Nephron progenitor cell (in vitro differentiated cells): Measurements from ENCODE around the gene ABHD8.

Experiments
- DNase-seq: peaks from one replicate; pipeline ENCODE4 v3.0.0; 2021
- H3K27ac Mint-ChIP-seq: 2 replicates; pipeline ENCODE4 v1.8.0; 2021; ENCODE audit warnings: mild to moderate bottlenecking, moderate library complexity, mixed read lengths
- H3K27me3 Mint-ChIP-seq: 2 replicates; pipeline ENCODE4 v1.8.0; 2021; ENCODE audit warnings: mild to moderate bottlenecking, low read depth, mixed read lengths; ENCODE audit not compliant: poor library complexity
- H3K36me3 Mint-ChIP-seq: 2 replicates; pipeline ENCODE4 v1.8.0; 2021; ENCODE audit warnings: low read depth, mixed read lengths
- H3K4me1 Mint-ChIP-seq: 2 replicates; pipeline ENCODE4 v1.8.0; 2021; ENCODE audit warnings: mixed read lengths
- H3K4me3 Mint-ChIP-seq: 2 replicates; pipeline ENCODE4 v1.8.0; 2021; ENCODE audit warnings: mild to moderate bottlenecking, moderate library complexity, mixed read lengths
- H3K9me3 Mint-ChIP-seq: 2 replicates; pipeline ENCODE4 v1.8.0; 2021; ENCODE audit warnings: mild to moderate bottlenecking, moderate library complexity, mixed read lengths
- TF ChIP-seq, protein P1 (sequence below): fragments of 200-600 bp; sonication (generic); IDR thresholded peaks from 2 replicates; pipeline ENCODE4 v1.5.0; 2021; ENCODE audit warnings: antibody characterized with exemption

ABHD8 gene

DNA sequence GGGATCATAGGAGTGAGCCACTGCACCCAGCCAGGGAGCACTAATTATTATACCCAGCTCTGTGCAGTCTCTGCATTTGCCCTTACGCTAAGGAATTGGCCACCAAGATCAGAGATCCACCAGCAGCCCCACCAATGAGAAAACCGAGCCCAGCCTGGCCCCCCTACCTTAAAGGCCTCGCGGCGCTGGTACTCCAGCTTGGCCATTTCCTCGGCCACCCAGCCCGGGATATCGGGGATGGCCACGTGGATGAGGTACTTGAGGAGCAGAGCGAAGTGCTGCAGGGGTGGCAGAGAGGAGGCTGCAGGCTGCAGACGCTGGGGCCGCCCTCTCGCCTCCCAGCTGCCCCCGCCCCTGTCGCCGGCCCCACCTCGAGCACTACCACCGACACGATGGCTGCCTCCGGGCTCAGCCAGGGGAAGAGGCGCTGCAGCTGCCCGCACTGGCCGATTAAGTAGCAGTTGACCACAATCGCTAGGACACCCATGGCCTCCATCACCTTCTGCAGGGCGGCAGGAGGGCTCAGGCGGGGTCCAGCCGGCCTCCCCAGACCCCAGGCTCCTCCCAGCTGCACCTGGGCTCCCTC, 23.9 kb upstream of the ABHD8 start:
- H3K9me3 Mint-ChIP-seq, result no peaks in the 10 kb centered on the region
- H3K4me1 Mint-ChIP-seq, result peaks cover 25% of the 10 kb centered on the region
- DNase-seq, result no peak
- TF ChIP-seq, protein P1, sequence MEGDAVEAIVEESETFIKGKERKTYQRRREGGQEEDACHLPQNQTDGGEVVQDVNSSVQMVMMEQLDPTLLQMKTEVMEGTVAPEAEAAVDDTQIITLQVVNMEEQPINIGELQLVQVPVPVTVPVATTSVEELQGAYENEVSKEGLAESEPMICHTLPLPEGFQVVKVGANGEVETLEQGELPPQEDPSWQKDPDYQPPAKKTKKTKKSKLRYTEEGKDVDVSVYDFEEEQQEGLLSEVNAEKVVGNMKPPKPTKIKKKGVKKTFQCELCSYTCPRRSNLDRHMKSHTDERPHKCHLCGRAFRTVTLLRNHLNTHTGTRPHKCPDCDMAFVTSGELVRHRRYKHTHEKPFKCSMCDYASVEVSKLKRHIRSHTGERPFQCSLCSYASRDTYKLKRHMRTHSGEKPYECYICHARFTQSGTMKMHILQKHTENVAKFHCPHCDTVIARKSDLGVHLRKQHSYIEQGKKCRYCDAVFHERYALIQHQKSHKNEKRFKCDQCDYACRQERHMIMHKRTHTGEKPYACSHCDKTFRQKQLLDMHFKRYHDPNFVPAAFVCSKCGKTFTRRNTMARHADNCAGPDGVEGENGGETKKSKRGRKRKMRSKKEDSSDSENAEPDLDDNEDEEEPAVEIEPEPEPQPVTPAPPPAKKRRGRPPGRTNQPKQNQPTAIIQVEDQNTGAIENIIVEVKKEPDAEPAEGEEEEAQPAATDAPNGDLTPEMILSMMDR, result no peak
- H3K27me3 Mint-ChIP-seq, result peaks cover 27% of the 10 kb centered on the region
- H3K36me3 Mint-ChIP-seq, result peaks cover 24% of the 10 kb centered on the region
- H3K4me3 Mint-ChIP-seq, result peak overlapping the region; percentile 87
- H3K27ac Mint-ChIP-seq, result peak overlapping the region; percentile 64

DNA sequence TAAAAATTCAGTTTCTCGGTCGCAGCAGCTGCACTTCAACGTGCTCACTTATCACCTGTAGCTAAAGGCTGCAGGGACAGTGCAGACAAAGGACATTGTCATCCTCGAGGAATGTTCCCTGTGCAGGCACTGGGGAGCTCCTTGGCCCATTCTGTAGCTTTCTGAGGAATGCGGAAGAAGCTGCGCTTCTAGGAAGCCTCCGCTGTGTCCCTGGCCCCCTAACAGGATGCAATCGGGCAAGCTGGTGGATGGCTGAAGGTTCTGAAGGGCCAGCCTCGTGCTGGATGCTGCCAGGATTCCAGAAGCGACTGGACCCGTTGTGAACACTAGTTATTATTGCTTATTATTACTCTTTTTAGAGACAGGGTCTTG, 23.4 kb upstream of the ABHD8 start:
- Mint-ChIP-seq H3K9me3 (no peaks in the 10 kb centered on the region), H3K36me3 (peaks cover 23% of the 10 kb centered on the region), H3K27ac (no peak overlapping the region), H3K27me3 (peaks cover 24% of the 10 kb centered on the region), H3K4me3 (peak overlapping the region; percentile 54), H3K4me1 (peaks cover 25% of the 10 kb centered on the region)
- TF ChIP-seq, protein P1, result no peak
- no peak for DNase-seq

DNA sequence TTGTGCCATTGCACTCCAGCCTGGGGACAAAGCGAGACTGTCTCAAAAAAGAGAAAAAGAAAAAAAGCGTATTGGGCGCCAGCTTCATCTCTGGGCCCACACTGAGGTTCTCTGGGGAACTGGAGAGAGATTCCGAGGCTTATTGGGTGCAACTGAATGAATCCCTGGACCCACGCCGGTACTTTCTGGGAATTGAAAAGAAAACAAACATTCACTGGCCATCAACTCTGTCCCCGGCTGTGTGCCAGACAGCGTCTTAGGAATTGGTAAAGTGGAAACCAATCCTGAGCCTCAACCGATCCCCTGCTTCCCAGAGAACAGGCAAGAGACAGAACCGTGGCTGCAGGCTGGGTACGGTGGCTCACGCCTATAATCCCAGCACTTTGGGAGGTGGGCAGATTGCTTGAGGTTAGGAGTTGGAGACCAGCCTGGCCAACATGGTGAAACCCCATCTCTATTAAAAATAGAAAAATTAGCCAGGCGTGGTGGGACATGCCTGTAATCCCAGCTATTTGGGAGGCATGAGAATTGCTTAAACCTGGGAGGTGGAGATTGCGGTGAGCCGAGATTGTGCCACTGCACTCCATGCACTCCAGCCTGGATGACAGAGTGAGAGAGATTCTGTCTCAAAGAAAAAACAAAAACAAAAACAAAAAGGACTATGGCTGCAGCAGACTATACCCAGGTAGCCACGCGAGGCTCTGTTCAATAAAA, 22.8 kb upstream of the ABHD8 start:
- peak overlapping the region; percentile 54 for H3K4me3 Mint-ChIP-seq
- TF ChIP-seq, protein P1, result no peak
- H3K4me1 Mint-ChIP-seq, result peaks cover 25% of the 10 kb centered on the region

DNA sequence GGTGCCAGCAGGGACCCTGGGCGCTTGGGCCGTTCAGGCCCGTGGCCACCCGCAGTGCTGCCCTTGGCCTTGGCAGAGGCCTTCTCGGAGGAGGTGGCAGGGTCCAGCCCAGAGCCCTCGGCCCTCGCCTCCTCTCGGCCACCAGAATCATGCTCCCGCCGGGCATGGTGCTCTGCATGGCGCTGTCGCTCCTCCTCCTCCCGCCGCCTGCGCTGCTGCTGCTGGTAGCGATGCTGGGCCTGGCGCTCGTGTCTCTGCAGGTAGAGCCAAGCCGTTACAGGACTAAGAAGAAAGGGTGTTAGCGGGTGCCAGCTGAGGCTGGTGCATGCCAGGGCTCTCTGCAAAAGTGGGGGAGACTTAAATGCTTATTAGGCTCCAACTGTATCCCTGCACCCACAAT, 21.9 kb upstream of the ABHD8 start:
- TF ChIP-seq, protein P1, result no peak
- DNase-seq, result no peak
- H3K4me3 Mint-ChIP-seq, result no peak overlapping the region
- H3K27ac Mint-ChIP-seq, result no peak overlapping the region
- no peaks in the 10 kb centered on the region for H3K9me3 Mint-ChIP-seq
- peaks cover 16% of the 10 kb centered on the region for H3K27me3 Mint-ChIP-seq
- H3K4me1 Mint-ChIP-seq, result peaks cover 19% of the 10 kb centered on the region
- H3K36me3 Mint-ChIP-seq, result peaks cover 12% of the 10 kb centered on the region

More for the DNA sequence above, 22.8 kb upstream of the ABHD8 start:
- Mint-ChIP-seq H3K27ac (no peak overlapping the region), H3K9me3 (no peaks in the 10 kb centered on the region), H3K36me3 (peaks cover 18% of the 10 kb centered on the region), H3K27me3 (peaks cover 24% of the 10 kb centered on the region)
- no peak for DNase-seq

DNA sequence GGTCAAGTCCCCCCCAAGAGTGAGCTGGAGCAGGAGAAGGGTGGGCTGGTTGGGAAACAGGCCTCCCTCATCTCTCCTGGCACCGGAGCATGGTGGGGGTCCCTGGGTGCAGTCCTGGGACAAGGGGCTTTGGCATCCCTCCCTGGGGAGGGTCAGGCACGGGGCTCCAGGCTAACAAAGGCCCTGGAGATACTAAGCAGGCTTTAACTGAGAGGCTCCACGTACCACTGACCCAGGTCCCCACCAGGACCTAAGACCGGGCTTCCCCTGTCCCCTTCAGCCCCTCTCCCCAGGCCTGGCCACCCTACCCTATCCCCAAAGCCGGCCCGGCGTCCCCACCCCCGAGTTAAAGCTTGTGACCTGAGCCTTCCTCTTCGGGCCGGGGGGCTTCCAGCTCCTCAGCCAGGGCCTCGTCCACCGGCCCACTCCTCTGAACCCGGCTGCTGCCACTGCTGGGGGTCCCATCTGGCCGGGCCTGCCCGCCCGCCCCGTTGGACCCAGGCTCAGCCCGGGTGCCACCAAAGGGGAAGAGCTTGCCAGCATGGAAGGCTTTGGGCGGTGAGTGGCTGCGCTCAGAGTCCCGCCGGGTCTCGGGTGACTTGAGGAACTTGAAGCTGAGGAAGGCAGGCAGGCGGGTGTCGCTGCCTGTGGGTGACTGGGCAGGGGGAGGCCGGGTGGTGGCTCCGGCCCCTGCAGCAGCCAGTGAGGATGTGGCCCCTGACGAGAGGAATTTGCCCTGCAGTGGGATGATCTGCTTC, 21.3 kb upstream of the ABHD8 start:
- H3K27ac Mint-ChIP-seq, result no peak overlapping the region
- H3K27me3 Mint-ChIP-seq, result peaks cover 11% of the 10 kb centered on the region
- DNase-seq, result no peak
- H3K4me3 Mint-ChIP-seq, result no peak overlapping the region
- H3K9me3 Mint-ChIP-seq, result no peaks in the 10 kb centered on the region
- peaks cover 13% of the 10 kb centered on the region for H3K36me3 Mint-ChIP-seq
- TF ChIP-seq, protein P1, result no peak
- peaks cover 16% of the 10 kb centered on the region for H3K4me1 Mint-ChIP-seq
